GM12878 (cell line): ENCODE data around the gene CASP8.

ENCODE experiments used
- ATF3 ChIP-seq: IDR thresholded peaks from 2 replicates; pipeline ENCODE4 v1.6.1; 2011; ENCODE audit warnings: low read depth, mild to moderate bottlenecking, low read length, moderate library complexity, borderline replicate concordance; ENCODE audit errors: extremely low read depth
- BCL3 ChIP-seq: IDR thresholded peaks from 2 replicates; pipeline ENCODE4 v1.6.1; 2011; ENCODE audit warnings: borderline replicate concordance, low read depth, mild to moderate bottlenecking, moderate library complexity, low read length; ENCODE audit not compliant: insufficient read depth, poor library complexity, severe bottlenecking
- CEBPB ChIP-seq, 2 experiments: fragments of 150-350 bp in 1 of 2; IDR thresholded peaks; 2 replicates each; pipeline ENCODE4 v1.6.1; 2012 to 2014; ENCODE audit warnings: low read depth in 2 of 2, low read length in 2 of 2, borderline replicate concordance in 1 of 2, inconsistent platforms in 1 of 2
- CTCF ChIP-seq, 3 experiments: IDR thresholded peaks in 2 of 3; conservative IDR thresholded peaks in 1 of 3; 2 replicates each; pipeline ENCODE4 v1.5.1; 2011; ENCODE audit warnings: low read depth in 3 of 3, low read length in 3 of 3, mild to moderate bottlenecking in 3 of 3, control low read depth in 2 of 3, moderate library complexity in 2 of 3, inconsistent platforms in 1 of 3, mixed read lengths in 1 of 3; ENCODE audit not compliant: control insufficient read depth in 2 of 3, insufficient read depth in 1 of 3; ENCODE audit errors: extremely low read depth in 1 of 3
- EGR1 ChIP-seq, 2 experiments: IDR thresholded peaks; 1 replicate in 1 of 2; 2 replicates in 1 of 2; pipeline ENCODE4 v1.6.1; 2011 to 2012; ENCODE audit warnings: low read depth in 2 of 2, low read length in 2 of 2, borderline replicate concordance in 1 of 2, mild to moderate bottlenecking in 1 of 2, moderate library complexity in 1 of 2
- EZH2 ChIP-seq: IDR thresholded peaks from 2 replicates; pipeline ENCODE4 v1.6.1; 2012; ENCODE audit warnings: low read depth, mild to moderate bottlenecking, control low read depth, inconsistent platforms, low read length, borderline replicate concordance; ENCODE audit not compliant: control insufficient read depth
- FOS ChIP-seq: IDR thresholded peaks from 3 replicates; pipeline ENCODE4 v1.6.1; 2011; ENCODE audit warnings: borderline replicate concordance; ENCODE audit not compliant: insufficient read length; ENCODE audit errors: extremely low read depth
- POLR2A ChIP-seq: IDR thresholded peaks from 2 replicates; pipeline ENCODE4 v1.6.1; 2011; ENCODE audit warnings: low read depth, mild to moderate bottlenecking, low read length
- POLR2AphosphoS5 ChIP-seq: IDR thresholded peaks from 2 replicates; pipeline ENCODE4 v1.6.1; 2011; ENCODE audit warnings: mild to moderate bottlenecking, low read length, inconsistent platforms
- RUNX3 ChIP-seq: IDR thresholded peaks from 2 replicates; pipeline ENCODE4 v1.6.1; 2012; ENCODE audit warnings: low read length, inconsistent platforms

GRCh38 chr2:201298462-201299052, 38.2 kb downstream of the CASP8 start:
- TF ChIP-seq RUNX3 (no peak), EGR1 (IDR thresholded peaks at IDR 0.05; ENCODE audit: borderline replicate concordance in 1 of 2, low read depth in 2 of 2, low read length in 2 of 2) (no peak), CTCF (IDR thresholded peaks at IDR 0.05 in 2 of 3, conservative IDR thresholded peaks at IDR 0.05 in 1 of 3; ENCODE audit: control insufficient read depth in 2 of 3, extremely low read depth in 1 of 3, insufficient read depth in 1 of 3, low read depth in 3 of 3, low read length in 3 of 3) (no peak), POLR2A (no peak), FOS (no peak), EZH2 (no peak), ATF3 (no peak), BCL3 (no peak), CEBPB (IDR thresholded peaks at IDR 0.05; ENCODE audit: borderline replicate concordance in 1 of 2, low read depth in 2 of 2, low read length in 2 of 2) (no peak), POLR2AphosphoS5 (no peak)
